Activated CD4-positive, alpha-beta T cell treated with anti-CD3 and anti-CD28 coated beads for 1 hour (primary cell): ENCODE measurements around the gene FOSB.
A peak's percentile ranks its signal among the peaks of the same experiment; 100 is the strongest.

ENCODE experiments used
- DNase-seq: peaks from one replicate; pipeline ENCODE4 v3.0.0-alpha.2; 2020

The FOSB gene

GRCh38 chr19:45485305-45486077, 17.7 kb downstream of the FOSB start:
- peak; percentile 95 for DNase-seq

- no peak for DNase-seq
These were observed 20.9 kb downstream of the FOSB start for GRCh38 chr19:45488708-45489107.

DNA sequence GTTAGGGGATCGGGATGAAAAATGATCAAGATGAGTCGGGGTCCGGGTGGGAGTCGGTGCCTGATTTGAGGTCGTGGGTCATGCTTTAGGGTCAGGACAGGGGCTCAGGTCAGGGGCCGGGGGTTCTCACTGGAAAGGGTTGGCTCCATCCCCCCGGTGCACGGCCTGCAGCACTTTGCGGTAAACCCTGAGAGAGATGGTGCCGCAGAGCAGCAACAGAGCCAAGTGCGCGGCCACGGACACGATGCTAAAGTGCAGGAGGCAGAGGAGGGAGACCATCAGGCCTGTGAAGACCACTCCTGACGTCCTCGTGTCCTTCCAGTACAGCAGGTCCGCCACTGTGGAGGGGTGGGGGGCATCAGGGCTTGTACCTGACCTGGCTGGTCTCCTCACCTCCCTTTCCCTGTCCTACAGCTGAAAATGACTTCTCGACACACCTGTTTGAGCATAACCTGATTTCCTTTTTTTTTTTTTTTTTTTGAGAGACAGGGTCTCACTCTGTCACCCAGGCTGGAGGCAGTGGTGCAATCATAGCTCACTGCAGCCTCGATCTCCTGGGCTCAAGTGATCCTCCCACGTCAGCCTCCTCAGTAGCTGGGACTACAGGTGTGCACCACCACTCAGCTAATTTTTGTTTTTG, 21.5 kb downstream of the FOSB start:
- no peak for DNase-seq

DNA sequence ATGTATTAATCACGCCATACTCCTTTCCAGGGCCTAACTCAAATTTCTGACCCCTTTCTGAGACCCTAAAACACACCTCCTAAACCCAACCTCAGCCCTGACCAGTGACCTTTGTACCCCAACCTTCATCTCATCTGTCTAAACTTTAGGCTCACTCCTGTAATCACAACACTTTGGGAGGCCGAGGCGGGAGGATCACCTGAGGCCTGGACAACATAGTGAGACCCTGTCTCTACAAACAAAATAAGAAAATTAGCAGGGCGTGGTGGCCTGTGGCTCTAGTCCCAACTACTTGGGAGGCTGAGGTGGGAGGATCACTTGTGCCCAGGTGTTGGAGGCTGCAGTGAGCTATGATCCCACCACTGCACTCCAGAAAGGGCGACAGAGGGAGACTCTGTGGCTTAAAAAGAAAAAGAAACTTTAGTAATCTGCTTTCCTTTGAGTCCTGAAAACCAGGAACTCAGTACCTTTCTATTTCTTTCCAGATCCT, 24.4 kb downstream of the FOSB start:
- no peak for DNase-seq

DNA sequence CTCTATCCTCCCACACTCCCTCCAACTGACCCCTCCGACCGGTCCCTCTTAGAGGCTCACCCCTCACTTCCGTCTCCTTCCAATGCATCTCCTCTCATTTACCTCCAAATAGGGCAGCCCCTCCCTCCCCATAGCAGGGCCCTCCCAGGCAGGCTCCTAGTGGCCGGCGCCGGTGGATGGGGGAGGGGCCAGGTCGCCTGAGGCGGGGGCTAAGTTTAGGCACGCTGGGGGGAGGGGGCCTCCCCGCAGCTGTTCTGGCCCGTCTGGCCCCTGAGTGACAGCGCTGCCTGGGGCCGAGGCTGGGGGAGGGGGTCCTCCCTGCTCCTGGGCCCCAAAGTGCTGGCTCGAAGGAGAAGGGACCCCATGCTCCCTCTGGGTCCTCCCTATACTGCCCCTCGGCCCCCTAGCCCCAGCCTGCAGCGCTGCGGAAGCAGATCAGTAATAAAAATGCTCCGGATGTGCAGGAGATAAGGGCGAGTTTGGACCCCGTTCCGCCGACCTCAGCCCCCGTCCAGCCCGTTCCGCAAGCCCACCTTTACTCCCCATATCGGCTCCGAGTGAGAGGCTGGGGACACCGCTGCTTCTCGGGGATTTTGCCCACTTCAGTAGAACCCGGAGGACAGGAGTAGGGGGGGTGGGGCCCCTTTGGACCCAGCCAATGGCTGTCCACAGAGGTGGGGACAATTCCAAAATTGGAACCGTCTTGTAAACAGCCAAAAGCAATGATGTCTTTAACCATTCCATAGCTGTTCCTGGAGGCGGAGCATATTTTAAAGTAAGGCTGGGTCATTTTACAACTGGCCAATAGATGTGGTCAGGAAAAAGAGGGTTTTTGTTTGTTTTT, 25.1 kb downstream of the FOSB start:
- DNase-seq: no peak

DNA sequence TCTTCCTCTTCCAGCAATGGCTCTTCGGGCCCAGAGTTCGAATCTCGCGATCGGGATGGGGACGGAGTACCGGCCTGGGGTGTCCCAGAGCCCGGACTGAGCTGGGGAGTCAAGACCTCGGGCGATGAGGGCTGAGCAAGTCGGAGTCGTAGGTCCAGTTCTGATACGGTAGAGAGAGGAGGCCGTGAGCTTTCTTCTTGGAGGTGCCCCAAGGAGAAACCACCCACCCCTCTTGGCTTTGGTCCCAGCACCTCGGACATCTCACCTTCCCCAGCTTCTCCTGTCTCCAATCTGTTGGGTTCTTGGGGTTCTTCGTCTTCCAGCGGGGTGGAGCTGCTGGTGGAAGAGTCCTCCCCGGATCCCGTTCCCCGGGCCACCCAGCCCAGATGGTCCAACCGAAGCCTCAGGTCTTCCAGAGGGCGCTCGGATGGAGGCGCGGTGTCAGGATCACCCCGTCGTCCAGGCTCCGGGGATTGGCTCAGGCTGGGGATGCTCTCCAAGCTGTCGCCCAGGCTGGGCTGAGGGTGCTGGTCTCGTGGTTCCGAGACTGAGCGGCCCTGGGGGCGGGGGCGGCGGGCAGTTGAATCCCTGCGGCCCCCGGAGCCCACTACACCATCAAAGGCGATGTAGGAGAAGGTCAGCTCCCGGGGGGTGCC, 26.6 kb downstream of the FOSB start:
- no peak for DNase-seq

DNA sequence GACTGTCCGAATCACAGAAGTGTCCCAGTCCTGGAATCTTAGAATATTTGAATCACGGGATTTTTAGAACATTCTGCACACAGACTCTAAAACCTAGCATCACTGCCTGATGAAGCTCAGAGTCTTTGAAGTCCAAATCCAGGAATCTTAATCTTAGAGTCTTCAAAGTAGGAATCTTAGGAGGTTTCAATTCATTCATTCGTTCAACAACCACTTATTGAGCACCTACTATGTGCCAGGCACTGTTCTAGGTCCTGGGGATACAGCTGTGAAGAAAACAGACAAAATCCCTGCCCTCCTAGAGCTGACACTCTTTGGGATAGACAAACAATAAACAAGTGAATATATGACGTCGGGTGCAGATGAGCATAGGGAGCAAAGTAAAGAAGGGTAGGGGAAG, 27.4 kb downstream of the FOSB start:
- DNase-seq: no peak

GRCh38 chr19:45496349-45496953, 28.7 kb downstream of the FOSB start:
- DNase-seq: peak; percentile 13

- DNase-seq: no peak
These were observed 30.0 kb downstream of the FOSB start for GRCh38 chr19:45497791-45498190.

DNA sequence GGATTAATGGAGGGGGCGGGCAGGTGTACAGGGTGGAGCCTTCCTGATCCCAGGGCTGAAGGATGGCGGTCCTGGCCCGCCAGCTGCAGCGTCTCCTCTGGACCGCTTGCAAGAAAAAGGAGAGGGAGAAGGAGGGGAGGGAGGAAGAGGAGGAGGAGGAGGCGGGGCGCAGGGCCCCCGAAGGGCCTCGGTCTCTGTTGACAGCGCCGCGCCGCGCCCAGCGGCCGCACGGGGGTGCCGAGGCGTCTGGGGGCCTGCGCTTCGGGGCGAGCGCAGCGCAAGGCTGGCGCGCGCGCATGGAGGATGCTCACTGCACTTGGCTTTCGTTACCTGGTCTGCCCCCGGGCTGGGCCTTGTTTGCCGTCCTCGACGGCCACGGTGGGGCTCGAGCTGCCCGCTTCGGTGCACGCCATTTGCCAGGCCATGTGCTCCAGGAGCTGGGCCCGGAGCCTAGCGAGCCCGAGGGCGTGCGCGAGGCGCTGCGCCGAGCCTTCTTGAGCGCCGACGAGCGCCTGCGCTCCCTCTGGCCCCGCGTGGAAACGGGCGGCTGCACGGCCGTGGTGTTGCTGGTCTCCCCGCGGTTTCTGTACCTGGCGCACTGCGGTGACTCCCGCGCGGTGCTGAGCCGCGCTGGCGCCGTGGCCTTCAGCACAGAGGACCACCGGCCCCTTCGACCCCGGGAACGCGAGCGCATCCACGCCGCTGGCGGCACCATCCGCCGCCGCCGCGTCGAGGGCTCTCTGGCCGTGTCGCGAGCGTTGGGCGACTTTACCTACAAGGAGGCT, 30.8 kb downstream of the FOSB start, which contains the start of gene PPM1N:
Gene PPM1N, plus strand, starts transcription at position 33 of the 785 bp plus-strand sequence. Its CDS starts 30 bp downstream, at position 63.
- peak; percentile 53 for DNase-seq

DNA sequence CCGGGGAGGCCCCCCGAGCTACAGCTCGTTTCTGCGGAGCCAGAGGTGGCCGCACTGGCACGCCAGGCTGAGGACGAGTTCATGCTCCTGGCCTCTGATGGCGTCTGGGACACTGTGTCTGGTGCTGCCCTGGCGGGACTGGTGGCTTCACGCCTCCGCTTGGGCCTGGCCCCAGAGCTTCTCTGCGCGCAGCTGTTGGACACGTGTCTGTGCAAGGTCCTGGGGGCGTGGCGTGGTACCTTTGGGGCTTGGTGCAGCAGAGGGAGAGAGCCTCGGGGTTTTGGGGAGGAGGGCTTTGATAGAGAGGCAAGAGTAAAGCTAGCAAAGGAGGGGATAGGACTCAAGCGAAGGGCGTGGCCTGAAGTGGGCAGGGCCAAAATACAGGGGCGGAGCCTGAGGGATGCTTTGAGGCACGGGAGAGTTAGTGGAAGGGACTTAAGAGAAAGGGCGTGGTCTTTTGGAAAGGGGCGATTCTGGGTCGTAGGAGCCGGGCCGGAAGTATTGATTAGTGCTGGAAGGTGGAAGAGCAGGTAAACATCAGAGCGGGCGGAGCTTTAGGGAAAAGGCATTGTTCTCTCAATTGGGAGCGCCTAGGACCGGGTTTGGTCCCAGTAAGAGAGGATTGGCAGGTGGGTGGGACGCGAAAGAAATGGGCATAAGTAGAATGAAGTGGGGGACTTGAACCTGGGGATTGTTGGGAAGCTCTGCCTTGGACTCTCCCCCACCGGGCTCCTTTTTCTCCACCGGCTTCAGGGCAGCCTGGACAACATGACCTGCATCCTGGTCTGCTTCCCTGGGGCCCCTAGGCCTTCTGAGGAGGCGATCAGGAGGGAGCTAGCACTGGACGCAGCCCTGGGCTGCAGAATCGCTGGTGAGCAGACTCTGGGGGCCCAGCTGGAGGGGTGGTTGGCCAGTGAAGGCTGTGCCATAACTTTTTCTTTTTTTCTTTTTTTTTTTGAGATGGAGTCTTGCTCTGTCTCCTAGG, 31.7 kb downstream of the FOSB start:
- no peak for DNase-seq

DNA sequence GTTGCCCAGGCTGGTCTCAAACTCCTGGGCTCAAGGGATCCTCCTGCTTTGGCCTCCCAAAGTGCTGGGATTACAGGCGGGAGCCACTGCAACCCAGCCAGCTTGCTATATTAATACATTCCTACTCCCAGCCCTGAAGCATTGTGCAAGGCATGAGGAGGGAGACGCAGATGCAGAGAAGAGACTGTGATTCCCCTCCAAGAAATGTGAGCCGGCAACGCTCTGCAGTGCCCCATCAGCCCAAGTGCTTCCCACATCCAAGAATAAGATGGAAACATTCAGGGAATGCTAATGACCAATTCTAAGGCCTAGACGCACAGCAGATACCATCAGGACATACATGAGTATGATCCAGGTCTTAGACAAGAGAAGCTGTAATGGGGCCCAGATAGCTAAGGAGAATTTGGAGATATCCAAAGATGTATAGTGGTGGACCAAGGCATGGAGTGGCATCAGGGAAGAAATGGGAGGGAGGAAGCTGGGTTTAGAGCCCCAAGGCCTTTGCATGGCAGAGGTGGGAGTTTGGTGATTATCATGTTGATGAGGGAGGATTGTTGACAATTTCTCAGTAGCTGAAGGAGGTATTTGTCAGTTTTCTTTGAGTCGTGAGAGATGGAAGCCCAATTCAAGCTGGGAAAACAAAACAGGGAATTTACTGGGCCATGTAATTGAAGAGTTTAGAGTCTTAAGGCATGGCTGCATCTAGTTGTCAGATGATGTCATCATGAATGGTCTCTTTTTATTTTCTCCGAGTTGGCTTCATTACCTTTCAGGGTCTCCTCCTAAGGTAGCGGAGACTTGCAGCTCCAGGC, 33.3 kb downstream of the FOSB start:
- no peak for DNase-seq

- no peak for DNase-seq
These were observed 33.9 kb downstream of the FOSB start for GRCh38 chr19:45501730-45502014.

GRCh38 chr19:45502111-45502510, 34.3 kb downstream of the FOSB start:
- DNase-seq: no peak

- DNase-seq: no peak
These were observed 36.1 kb downstream of the FOSB start for GRCh38 chr19:45503909-45504308.

- no peak for DNase-seq
These were observed 37.6 kb downstream of the FOSB start for GRCh38 chr19:45505151-45505995.

DNA sequence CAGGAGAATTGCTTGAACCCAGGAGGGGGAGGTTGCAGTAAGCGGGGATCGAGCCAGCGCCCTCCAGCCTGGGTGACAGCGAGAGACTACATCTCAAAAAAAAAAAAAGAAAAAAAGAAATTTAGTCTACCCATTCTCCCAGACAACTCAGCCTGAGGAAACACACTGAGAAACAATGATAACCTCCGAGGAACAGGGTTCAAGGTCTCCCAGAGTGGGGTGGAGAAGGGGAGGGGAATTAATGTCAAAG, 38.1 kb downstream of the FOSB start:
- DNase-seq: no peak

DNA sequence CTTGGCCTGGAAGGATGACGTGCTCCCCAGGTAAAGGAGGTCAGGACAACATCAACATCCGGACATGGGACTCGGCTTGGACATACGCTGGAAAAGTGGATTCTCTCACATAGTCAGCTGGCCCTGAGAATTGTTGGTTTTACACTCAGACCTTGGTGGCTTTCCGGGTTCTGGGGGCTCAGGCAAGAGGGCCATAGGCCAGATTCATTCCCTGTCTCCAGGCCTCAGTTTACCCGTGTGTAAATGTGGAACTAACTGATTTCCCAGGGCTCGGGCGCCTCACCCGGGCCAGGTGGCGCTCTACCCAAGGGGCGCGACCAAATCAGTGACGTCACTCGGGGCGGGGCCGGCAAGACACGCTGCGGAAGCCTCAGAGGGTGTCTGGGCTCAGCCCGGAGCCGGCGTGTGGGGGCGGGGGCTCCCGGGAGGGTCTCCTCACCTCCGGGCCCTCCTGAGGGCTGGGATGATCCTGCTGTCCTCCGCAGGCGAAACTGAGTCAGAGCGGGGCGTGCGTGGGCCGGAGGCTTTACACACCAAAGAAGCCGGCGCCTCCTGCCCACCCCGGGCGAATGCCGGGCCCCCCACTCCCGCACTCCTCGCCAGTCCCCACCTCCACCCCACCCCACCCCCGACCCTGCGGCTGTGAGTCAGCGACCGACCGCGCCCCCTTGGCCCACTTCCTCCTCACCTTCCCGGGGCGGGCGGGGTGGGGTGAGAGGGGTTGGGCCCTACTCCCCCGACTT, 38.6 kb downstream of the FOSB start:
- peak; percentile 97 for DNase-seq
